ENCODE data around the gene TNS4. TPM values are rescaled to one million over a fixed set of nuclear protein-coding genes. Genes with fewer than 3 reads are reported as not detected.

TNS4 gene
- total and polyA plus RNA-seq, 9 of the 15 experiments (the other 6 are each of a cell fraction or from before 2014, with no cell fraction given) = 0.04 to 0.73 (median 0.24) TPM; not detected in 1

GRCh38 chr17:40433551-40434415 lies 67.6 kb downstream of the TNS4 start (continued):
- TF ChIP-seq PHF20 (IDR thresholded peaks at IDR 0.05; ENCODE audit: partially characterized antibody) (no peak), RERE (CRISPR knock-in tag; IDR thresholded peaks at IDR 0.05; ENCODE audit: borderline replicate concordance) (no peak), BRF1 (IDR thresholded peaks at IDR 0.05; ENCODE audit: borderline replicate concordance, extremely low read depth, insufficient read length) (no peak), ZNF280A (IDR thresholded peaks at IDR 0.05; ENCODE audit: low read depth, partially characterized antibody) (no peak), ETV6 (IDR thresholded peaks at IDR 0.05; ENCODE audit: borderline replicate concordance in 1 of 2, low read depth in 2 of 2, low read length in 1 of 2) (no peak; a peak in 1 of 4 replicates), ETV6 (CRISPR knock-in tag; IDR thresholded peaks at IDR 0.05; ENCODE audit: borderline replicate concordance) (no peak), HDAC8 (tag; IDR thresholded peaks at IDR 0.05) (no peak), RFX7 (CRISPR knock-in tag; IDR thresholded peaks at IDR 0.05) (no peak), ZNF395 (CRISPR knock-in tag; IDR thresholded peaks at IDR 0.05) (0 out of 2 replicates have a peak, but pooled peaks have one; percentile 35), PRPF4 (IDR thresholded peaks at IDR 0.05; ENCODE audit: insufficient read depth, low read depth, low read length, poor library complexity, severe bottlenecking) (no peak), RAD21 (CRISPR knock-in tag; conservative IDR thresholded peaks at IDR 0.05 in 1 of 2, IDR thresholded peaks at IDR 0.05 in 1 of 2) (peak in 1 of 2 experiments; percentile 58; a peak in 2 of 4 replicates), CAMTA2 (CRISPR knock-in tag; conservative IDR thresholded peaks at IDR 0.05) (no peak), ZKSCAN8 (CRISPR knock-in tag; IDR thresholded peaks at IDR 0.05) (no peak), KDM2B (CRISPR knock-in tag; IDR thresholded peaks at IDR 0.05) (no peak), ETS1 (conservative IDR thresholded peaks at IDR 0.05; ENCODE audit: control insufficient read depth, low read depth, low read length) (no peak)

All from K562 (cell line).